Right lobe of liver (tissue), 6 donors: ENCODE measurements around the gene AKAP3. TPM values are rescaled to one million over a fixed set of nuclear protein-coding genes. Genes with fewer than 3 reads are reported as not detected.
A peak's percentile ranks its signal among the peaks of the same experiment; 100 is the strongest.

Experiments
- ATAC-seq, 4 donors: fragments of 200-7000 bp; cut with Tn5 transposase; one replicate each; pipeline ENCODE4 v1.9.1; 2020; ENCODE audit warnings: mild to moderate bottlenecking in 4 of 4, moderate library complexity in 4 of 4
- DNase-seq, 3 donors: peaks; one replicate each; pipeline ENCODE4 v3.0.0-alpha.2; 2020
- H3K27ac ChIP-seq, 3 donors: fragments of 200-600 bp; one replicate each; pipeline ENCODE4 v1.8.0; 2022
- H3K27me3 ChIP-seq, 2 donors: fragments of 200-600 bp; one replicate each; pipeline ENCODE4 v1.8.0; 2022
- H3K36me3 ChIP-seq, 4 donors: fragments of 200-600 bp; sonication (generic) in 1 of 4; one replicate each; pipeline versions ENCODE4 v1.5.1 to v1.8.0; 2017 to 2022; ENCODE audit warnings: control low read depth in 1 of 4
- H3K4me1 ChIP-seq, 4 donors: fragments of 200-600 bp; sonication (generic) in 1 of 4; one replicate each; pipeline versions ENCODE4 v1.5.1 to v1.8.0; 2017 to 2022; ENCODE audit warnings: control low read depth in 1 of 4
- H3K4me3 ChIP-seq, 3 donors: fragments of 200-600 bp; one replicate each; pipeline ENCODE4 v1.8.0; 2022
- H3K9me3 ChIP-seq, 4 donors: fragments of 200-600 bp; sonication (generic) in 1 of 4; one replicate each; pipeline versions ENCODE4 v1.5.1 to v1.8.0; 2017 to 2022; ENCODE audit warnings: control low read depth in 1 of 4
- CTCF ChIP-seq, 4 donors: fragments of 200-600 bp in 3 of 4; fragments of 450-650 bp in 1 of 4; IDR thresholded peaks; one replicate each; pipeline versions ENCODE4 v1.5.1 to v1.8.0; 2016 to 2022; ENCODE audit warnings: antibody characterized with exemption in 4 of 4, mild to moderate bottlenecking in 2 of 4
- POLR2A ChIP-seq: fragments of 450-650 bp; IDR thresholded peaks from one replicate; pipeline ENCODE4 v1.6.1; 2017; ENCODE audit warnings: antibody characterized with exemption, mild to moderate bottlenecking
- WGBS: methylation state at CpG from one replicate; pipeline ENCODE4 v1.1.6; 2018; ENCODE audit warnings: low coverage, low lambda C conversion rate; ENCODE audit not compliant: insufficient coverage; ENCODE audit errors: missing lambda C conversion rate; 5-methylcytosine and 5-hydroxymethylcytosine counted together
- intact Hi-C, 2 donors: fragments of 100-400 bp; cut with DNase I; formaldehyde crosslinking; loops; one replicate each; pipeline versions ENCODE4 v1.11.2 to v1.14.1; 2022
- total RNA-seq, 6 experiments: library from RNA; depleted of rRNA in 2 of 6; stranded (reverse); fragments of >200 nt in 2 of 6; fragmentation: NEBNext Ultra II Directional in 3 of 6; extraction: Animal tissue kit (Norgen Biotek cat#: 25700) in 3 of 6; gene quantifications; one replicate each; pipeline versions ENCODE4 v1.1.0 to v1.2.4, GENCODE V29; 2016 to 2023
- donor health status: DM: no; HTN: yes; CAD: no.
- donor health status: DM: no; HTN: no; CAD: no.
- donor health status: DM: no; HTN: no; CAD: no.
- donor health status: DM: no; HTN: yes; CAD: no.
- donor health status: DM: no; HTN: yes; CAD: no.

Gene AKAP3
- total RNA-seq, 6 experiments from 2014 or later = 0.72 to 3.2 (median 2.1) TPM

GRCh38 chr12:4679711-4680110 is 30.9 kb upstream of the AKAP3 start:
- Histone ChIP-seq H3K36me3 (peaks cover 0 to 15% (median 11%) of the 10 kb centered on the region in 4 donors), H3K4me3 (no peak overlapping the region), H3K27ac (no peak overlapping the region), H3K4me1 (no peaks in the 10 kb centered on the region), H3K9me3 (no peaks in the 10 kb centered on the region), H3K27me3 (no peaks in the 10 kb centered on the region)
- intact Hi-C loops = no loop called here
- WGBS = 75% methylated on average over 2 of the region's 2 CpGs
- TF ChIP-seq CTCF (IDR thresholded peaks at IDR 0.05) = no peak
- TF ChIP-seq POLR2A = no peak
- DNase-seq (no peak), ATAC-seq (peak in 1 of 4 donors; percentile 33)

GRCh38 chr12:4665236-4665635 is 16.4 kb upstream of the AKAP3 start:
- TF ChIP-seq CTCF (IDR thresholded peaks at IDR 0.05) = no peak
- no peak for TF ChIP-seq POLR2A
- H3K27ac ChIP-seq = no peak overlapping the region
- no peak for ATAC-seq
- no peaks in the 10 kb centered on the region for H3K4me1 ChIP-seq
- H3K4me3 ChIP-seq = no peak overlapping the region
- no peaks in the 10 kb centered on the region for H3K27me3 ChIP-seq
- no peak for DNase-seq
- WGBS = 87% methylated on average over 3 of the region's 3 CpGs
- intact Hi-C loops = no loop called here
- H3K36me3 ChIP-seq = peaks cover 0 to 86% (median 42%) of the 10 kb centered on the region in 4 donors
- H3K9me3 ChIP-seq = no peaks in the 10 kb centered on the region

- H3K4me3 ChIP-seq = no peak overlapping the region
- ATAC-seq = no peak
- TF ChIP-seq CTCF (IDR thresholded peaks at IDR 0.05) = no peak
- TF ChIP-seq POLR2A = no peak
- H3K27ac ChIP-seq = no peak overlapping the region
- no peaks in the 10 kb centered on the region for H3K27me3 ChIP-seq
- H3K36me3 ChIP-seq = peaks cover 0 to 86% (median 46%) of the 10 kb centered on the region in 4 donors
- no peak for DNase-seq
- 60% methylated on average over 3 of the region's 3 CpGs for WGBS
- no peaks in the 10 kb centered on the region for H3K9me3 ChIP-seq
- intact Hi-C loops = no loop called here
- H3K4me1 ChIP-seq = no peaks in the 10 kb centered on the region
These were observed 15.2 kb upstream of the AKAP3 start for GRCh38 chr12:4663971-4664505.

GRCh38 chr12:4653691-4654090 is 4.8 kb upstream of the AKAP3 start:
- Histone ChIP-seq H3K4me1 (peaks cover 0 to 16% (median 7%) of the 10 kb centered on the region in 4 donors), H3K9me3 (no peaks in the 10 kb centered on the region), H3K27ac (no peak overlapping the region), H3K27me3 (no peaks in the 10 kb centered on the region), H3K4me3 (no peak overlapping the region), H3K36me3 (peaks cover 0 to 43% (median 3%) of the 10 kb centered on the region in 4 donors)
- intact Hi-C loops = no loop called here
- WGBS = 72% methylated on average over 2 of the region's 2 CpGs
- ATAC-seq (no peak), DNase-seq (no peak)
- no peak for TF ChIP-seq POLR2A
- no peak for TF ChIP-seq CTCF (IDR thresholded peaks at IDR 0.05)

- Histone ChIP-seq H3K36me3 (peaks cover 0 to 39% (median 3%) of the 10 kb centered on the region in 4 donors), H3K4me1 (peaks cover 0 to 16% (median 7%) of the 10 kb centered on the region in 4 donors), H3K27ac (no peak overlapping the region), H3K9me3 (no peaks in the 10 kb centered on the region), H3K4me3 (no peak overlapping the region), H3K27me3 (no peaks in the 10 kb centered on the region)
- intact Hi-C loops = no loop called here
- no peak for TF ChIP-seq POLR2A
- no peak for TF ChIP-seq CTCF (IDR thresholded peaks at IDR 0.05)
- no peak for DNase-seq
- ATAC-seq = no peak
These were observed 4.4 kb upstream of the AKAP3 start for GRCh38 chr12:4653257-4653656.
